GM19328 (cell line): Measurements from ENCODE around the gene FNTB.

Experiments used
- ATAC-seq: cut with Tn5 transposase; IDR thresholded peaks from one replicate; pipeline ENCODE4 v1.9.1; 2021; ENCODE audit warnings: mild to moderate bottlenecking, moderate library complexity; ENCODE audit not compliant: unreplicated experiment

FNTB gene, protein sequence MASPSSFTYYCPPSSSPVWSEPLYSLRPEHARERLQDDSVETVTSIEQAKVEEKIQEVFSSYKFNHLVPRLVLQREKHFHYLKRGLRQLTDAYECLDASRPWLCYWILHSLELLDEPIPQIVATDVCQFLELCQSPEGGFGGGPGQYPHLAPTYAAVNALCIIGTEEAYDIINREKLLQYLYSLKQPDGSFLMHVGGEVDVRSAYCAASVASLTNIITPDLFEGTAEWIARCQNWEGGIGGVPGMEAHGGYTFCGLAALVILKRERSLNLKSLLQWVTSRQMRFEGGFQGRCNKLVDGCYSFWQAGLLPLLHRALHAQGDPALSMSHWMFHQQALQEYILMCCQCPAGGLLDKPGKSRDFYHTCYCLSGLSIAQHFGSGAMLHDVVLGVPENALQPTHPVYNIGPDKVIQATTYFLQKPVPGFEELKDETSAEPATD

DNA sequence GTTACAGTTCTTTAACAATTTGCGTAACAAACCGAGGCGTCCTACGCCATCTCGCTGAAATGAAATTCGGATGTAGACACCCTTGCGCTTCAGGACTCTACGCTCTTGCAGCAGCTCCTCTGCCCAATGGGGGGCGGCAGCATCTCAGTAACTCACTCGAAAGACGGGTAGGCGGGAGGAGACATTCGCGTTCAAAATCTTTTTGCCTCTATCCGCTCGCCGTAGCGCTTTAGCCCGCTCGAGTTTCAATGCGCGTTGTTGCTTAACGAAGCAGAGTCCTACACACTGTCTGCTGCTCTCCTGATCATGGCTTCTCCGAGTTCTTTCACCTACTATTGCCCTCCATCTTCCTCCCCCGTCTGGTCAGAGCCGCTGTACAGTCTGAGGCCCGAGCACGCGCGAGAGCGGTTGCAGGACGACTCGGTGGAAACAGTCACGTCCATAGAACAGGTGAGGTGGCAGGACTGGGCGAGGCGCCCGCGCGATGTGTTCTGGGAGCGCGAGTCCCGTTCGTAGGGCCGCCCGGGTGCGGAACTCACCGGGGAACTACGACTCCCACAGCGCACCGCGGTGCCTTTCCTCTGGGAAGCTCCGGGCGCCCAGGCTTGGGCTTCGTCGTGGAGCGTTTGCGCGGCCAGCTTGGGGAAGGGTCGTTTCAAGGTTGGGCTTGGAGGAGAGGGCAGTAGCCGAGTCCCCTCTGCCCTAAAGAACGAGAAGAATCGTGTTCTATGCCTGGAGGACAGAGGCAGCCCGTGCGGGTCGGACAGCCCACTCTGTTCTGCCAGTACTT, at the start of gene FNTB:
FNTB (plus strand) TSS at position 248 of the 790 bp plus-strand sequence; CDS start at position 307, 59 bp downstream.
- ATAC-seq, result peak; percentile 90

DNA sequence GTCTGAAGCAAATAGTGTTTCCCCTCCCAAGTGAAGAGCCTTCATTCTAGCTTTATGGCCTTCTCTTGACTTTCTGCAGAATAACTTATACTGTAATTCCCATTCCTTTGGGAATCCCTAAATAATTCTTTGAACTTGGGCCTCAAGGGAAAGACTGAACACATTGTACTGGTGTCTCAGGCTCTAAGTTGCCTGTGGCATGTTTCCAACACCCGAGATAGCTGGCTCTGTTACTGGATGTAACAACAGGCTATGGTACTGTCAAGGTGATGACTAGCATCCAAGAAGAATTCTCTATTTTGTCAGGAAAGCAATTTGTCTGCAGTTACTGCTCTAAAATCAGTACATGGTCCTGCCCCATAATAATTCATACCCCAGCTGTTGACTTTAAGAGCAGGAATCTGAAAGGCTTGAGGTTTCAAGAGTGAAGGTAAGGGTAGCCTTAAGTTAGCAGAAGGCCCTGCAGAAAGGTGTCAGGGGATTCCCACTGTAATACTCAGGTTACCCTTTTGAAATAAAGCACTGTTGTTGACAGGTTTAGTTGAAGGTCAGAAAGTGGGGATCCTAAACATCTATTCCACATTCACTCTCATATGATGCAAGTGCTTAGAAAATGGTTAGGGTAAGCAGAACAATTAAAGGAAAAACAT, 49.4 kb upstream of the FNTB start:
- no peak for ATAC-seq

DNA sequence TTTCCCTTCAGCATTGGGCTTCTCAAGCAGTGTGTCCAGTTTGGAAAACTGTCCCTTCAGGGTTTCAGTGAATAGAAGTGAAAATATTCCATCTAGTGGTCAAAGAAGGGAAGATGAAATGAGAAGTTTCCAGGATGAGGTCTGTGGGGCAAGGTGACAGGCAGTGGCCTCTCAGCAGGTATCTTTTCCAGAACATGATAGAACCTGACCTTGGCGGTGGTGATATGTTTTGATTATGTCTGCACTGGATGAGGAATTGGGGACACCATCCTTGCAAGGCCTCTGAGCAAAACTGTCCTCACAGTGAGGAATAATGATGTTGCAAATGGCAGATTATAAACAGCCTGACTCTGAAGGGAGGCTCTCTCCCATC, 48.9 kb upstream of the FNTB start:
- ATAC-seq, result no peak

DNA sequence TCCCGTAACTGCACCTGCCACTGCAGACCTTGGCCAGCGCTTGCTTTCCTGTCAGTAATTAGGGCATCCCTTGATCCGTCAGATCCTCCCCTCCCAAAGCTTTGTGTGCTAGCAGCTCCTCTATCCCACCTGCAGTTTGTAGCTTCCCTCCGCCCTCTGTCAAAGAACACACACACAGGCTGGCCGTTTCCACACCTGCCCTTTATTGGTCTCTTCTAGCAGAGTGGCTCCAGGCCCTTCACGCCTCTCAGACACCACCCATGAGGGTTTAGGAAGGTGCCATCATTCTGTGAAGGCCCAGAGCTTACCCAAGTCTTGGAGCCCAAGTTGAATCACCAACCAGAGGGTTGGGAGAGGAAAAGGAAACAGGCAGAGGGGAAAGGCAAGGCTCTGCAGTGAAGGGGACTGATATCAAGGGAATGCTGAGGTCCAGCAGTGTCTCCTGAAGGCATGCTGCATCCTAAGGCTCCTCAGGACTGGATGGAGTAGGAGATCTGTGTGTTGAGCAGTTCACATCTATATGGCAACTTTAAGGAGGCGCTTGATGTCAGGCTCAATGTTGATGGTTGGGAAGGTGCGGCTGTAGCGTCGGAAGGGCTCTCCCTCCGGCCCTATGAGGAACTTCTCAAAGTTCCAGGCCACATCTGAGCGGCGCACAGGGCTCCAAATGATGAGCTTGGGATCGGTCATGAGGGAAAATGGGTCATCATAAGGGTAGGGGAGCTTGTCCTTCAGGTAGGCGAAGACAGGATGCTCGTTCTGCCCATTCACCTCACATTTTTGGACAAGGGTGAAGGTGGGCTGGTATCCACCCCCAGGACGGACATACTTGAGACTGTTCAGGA, 47.5 kb upstream of the FNTB start:
- ATAC-seq, result no peak

DNA sequence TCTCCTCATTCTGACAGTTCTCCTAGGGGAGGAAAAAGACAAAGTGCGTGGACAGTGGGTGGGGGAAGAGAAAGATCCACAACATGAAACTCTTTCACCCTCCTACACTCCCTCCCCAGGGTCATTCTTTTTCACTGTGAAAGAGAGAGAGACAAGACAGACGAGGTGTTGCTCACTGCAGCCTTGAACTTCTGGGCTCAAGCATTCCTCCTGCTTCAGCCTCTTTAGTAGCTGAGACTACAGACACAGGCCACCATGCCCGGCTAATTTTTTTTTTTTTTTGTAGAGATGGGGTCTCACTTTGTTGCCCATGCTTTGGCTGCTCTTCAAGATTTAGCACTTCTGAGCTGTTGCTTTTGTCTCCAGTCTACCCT, 46.9 kb upstream of the FNTB start:
- ATAC-seq, result no peak

DNA sequence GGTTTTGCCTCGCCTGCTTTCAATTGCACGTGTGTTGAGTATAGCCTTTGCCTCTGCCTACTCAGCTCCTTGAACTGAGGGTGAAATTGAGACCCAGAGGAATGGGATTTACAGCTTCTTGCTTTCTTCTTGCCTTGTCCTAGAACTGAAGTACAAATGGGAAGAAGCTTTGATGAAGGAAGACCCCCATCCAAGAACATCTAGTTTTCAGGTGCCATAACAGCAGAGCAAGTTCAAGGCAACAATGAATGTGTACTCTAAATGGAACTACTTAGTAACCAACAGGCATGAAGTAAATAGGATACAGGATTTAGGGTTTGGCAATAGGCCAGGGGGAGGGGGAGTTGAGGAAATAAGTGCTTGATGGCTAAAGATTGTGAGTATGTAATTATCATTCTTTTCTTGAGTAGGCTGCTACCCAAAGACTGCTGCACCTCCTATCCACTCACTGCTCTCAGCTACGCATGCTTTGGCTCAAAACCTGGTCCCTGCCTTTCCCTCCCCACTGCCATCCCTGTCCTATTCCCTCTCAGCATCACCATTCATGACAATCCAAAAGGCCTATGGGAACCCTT, 46.3 kb upstream of the FNTB start:
- no peak for ATAC-seq

DNA sequence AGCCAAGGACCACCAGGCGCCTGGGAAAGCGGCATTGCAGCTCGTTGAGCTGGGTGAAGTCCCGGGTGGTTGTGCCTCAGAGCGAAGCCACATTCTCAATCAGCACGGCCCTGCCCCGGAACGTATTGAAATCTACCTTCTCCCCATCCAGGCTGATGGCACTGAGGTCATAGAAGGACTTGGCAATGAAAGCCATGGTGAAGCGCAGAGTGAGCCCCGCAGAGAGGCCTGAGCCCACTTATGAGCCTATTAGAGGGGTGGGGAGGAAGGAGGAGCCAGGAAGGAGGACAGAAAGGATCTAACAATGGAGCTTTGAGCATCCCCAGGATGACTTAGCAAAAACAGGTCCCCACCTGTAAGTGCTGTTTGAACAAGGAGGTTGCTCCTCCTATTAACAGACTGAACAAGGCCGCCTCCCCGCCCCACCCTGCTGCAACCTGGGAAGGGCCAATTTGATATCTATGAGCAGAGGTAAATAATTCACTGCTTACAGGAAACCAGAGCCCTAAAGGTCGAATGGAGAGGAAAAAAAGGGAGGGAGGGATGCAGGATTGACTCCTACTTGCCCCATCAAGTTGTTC, 44.1 kb upstream of the FNTB start, which contains the start of gene GPX2:
GPX2 (minus strand) TSS at position 215 of the 581 bp plus-strand sequence; CDS start at position 196, 19 bp downstream.
- ATAC-seq, result no peak

DNA sequence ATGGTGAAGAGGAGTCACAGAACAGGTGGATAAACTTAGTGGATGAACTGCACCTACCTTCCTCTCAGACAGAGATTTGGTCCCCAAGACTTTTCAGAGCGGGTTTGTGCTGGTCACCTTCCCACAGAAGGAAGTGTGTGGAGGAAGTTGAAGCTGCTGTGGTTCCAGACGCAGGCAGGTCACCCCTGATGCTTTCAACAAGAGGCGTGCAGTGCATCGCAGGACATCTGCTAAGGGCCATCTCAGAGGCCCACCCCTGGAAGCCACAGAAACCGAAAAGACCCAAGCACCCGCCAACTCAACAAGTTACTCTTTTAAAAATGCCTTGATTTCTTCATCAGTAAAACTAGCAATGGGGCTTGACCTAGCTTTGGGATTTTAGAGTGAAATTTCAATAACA, 43.1 kb upstream of the FNTB start:
- no peak for ATAC-seq

DNA sequence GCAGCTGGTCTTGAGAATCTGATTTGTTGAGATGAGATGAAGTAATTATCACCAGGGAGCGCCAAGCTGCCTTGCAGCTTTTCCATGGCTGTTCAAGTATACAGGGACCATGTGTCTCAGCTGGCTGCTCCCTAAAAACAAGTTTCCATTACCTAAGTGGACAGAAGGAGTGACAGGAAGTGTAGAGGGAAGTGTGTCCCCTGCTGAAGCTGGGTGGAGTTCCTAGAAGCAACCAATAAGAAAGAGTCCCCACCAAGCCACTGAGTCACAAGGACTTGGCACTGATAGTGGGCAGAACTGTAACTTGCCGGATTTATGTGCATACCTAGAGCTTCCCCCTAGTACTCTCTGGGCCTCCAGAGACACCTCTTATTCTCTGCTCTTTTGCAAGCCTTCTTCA, 42.7 kb upstream of the FNTB start:
- ATAC-seq, result no peak

DNA sequence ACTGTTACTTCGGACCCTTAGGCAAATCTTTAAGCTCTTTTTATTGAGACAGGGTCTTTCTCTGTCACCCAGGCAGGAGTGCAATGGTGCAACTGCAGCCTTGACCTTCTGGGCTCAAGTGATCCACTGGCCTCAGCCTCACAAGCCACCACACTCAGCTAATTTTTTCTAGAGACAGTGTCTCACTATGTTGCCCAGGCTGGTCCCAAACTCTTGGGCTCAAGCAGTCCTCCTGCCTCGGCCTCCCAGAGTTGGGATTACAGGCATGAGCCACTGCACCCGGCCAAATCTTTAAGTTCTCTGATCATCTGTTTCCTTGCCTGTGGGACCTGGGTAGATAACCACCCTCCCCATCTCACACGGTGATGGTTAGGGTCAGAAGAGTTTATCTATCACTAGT, 41.8 kb upstream of the FNTB start:
- no peak for ATAC-seq

DNA sequence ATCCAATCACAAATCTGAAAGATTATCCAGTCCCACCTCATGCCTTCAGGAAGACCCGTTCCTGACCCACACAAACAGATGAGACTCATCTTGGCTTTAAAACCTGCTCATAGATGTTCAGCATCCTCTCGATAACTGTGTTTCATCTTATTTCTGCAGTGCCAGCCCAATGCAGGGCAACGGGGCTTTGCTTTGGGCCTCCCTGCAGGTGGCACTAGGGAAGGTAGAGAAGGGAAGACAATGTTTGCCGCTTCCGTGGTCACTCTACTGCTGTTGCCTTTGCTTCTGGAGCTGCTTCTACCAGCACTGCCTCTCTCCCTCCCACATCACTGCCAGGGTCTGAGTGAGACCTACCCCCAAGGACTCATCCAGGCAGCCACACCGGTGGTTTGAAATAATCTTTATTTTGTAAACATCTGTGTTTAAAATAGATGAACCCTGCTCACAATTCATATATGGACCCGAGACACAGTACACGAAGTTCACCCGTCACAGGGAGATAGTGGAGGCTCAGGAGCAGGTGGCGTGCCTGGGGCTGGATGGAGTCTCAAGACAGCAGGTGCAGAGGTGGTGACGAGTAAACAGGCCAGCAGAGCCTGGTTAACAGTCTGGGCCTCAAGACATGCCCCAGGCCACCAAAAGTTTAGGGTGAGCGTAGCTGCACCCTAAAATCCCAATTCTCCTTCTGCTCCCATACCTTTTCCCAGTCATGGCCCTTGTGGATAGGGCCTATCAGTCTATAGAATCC, 41.1 kb upstream of the FNTB start:
- no peak for ATAC-seq

DNA sequence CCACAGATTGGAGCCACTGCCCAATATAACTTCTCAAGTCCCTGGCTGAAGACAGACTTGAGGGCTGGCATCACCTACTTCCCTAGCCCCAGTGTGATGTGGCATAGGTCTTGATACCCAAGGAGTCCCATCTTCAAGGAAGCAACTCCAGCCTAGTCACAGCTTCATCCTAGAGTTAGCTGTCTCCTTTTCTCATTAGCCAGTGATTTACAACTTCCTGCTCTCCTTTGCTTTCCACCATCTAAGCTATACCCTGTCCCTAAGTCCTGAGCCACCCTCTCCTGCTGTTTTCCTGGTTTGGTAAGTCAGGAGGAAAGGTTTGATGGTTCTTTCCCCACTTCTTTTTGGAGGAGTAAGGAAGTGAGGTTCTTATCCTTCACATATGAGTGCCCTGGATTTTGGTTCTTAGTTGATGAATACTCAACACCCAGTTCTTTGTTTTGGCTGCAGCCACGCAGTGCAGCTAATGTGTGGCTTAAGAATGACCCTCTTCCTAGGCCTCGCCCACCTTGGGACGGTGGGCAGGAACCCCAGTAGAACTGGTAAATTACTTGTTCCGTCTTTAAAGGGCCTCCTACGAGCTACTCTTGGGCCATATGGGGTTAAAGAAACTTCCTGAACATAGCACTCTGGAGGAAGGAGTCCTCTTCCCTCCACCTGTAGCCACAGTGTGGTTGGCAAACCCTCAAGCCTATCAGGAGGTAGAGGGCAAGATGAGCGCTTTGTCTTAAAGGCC, 40.2 kb upstream of the FNTB start:
- no peak for ATAC-seq

DNA sequence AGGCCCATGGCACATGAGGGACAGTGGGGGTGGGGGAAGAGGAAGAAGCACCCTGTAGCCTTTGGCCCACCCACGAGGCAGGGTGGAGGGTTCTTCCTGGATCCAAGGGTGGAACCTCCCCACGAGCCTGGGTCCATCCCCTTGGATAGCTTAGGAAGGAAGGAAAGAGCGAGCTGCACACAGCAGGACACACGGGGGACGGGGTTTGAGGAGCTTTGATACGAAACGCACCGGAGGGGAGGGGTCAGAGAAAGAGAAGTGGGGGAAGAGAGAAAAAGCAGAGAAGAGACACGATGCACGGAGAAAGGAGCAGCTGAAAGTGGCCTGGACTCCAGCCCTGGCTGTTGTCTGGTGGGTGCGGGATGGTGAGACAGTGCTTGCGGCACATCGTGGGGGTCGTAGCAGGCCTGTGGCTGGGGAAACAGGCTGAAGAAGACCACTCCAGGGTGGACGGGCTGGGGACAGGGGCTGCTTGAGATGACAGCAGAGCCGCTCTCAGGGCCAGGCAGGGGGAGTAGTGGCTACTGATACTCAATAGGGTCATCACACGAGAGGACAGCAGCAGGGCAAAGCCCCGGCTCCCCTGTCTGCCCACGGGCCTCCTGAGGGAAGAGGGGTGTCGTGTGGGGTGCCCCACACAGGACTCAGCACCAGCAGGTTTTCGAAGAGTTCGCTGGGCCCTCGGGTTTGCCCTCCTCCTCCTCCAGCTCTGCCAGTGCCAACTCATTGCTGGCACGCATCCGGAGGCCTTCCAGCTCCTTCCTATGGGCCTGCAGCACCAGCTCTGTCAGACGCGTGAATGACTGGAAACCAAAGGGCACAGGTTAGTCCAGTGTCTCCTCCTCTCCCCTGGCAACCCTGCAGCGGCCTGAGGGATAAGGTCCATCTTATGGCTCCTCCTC, 38.7 kb upstream of the FNTB start:
- ATAC-seq, result no peak

DNA sequence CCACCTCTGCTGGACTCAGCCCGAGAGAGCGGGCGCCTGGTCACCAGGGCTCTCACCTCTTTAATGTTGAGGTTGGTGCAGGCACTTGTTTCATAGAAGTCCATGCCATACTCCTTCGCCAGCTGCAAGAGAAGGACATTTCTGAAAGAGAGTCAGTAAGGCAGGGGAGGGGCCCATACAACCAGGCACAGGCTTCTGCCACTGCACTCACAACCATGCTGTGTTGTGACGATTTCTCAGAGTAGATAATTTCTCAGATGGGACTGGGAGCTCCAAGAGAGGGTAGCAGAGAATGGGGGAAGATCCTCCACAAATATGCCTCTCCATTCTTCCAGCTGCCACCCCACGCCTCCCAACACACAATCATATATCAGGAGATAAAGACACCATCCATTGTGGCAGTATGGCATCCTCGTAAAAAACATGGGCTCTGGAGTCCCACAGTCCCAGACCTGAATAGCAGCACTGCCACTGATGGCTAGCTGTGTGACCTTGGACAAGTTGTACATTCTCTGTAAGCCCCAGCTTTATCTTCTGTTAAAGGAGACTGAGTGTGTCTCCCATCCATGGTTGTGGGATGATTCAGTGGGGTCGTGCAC, 38.0 kb upstream of the FNTB start:
- ATAC-seq, result no peak

DNA sequence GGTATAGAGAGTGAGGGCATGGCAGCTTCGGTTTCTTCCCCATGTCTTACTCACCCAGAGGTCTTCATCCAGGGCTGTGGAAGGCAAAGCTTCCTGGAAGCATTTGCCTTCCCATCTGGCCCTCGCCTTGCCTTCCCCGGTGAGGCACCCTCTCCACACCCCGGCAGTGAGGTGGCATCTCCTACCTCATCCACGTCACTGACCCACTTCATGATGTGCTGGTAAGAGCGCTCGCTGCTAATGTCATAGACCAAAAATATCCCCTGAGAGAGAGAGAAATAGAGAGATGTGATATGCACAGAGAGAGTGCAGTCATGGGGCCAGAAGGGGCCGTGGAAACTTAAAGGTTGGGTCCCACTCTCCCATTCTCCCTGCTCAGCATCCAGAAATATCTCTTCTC, 35.8 kb upstream of the FNTB start:
- no peak for ATAC-seq

DNA sequence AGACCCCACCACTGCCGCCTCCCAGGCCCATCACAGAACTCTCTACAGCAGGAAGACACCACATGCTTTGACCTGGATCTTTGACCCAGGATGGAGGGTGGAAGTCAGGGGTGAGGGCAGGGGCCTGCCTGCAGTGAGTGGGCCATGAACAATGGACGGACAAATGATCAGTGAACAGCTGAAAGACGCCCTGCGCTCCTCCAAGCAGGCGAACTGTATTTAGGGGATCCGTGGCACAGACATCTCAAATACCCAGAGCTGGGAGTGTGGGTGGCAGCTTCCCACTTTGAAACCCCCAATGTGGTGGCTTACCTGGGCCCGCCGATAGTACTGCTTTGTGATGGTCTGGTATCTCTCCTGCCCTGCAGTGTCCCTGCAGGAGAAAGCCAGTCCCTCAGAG, 35.4 kb upstream of the FNTB start:
- ATAC-seq, result no peak

DNA sequence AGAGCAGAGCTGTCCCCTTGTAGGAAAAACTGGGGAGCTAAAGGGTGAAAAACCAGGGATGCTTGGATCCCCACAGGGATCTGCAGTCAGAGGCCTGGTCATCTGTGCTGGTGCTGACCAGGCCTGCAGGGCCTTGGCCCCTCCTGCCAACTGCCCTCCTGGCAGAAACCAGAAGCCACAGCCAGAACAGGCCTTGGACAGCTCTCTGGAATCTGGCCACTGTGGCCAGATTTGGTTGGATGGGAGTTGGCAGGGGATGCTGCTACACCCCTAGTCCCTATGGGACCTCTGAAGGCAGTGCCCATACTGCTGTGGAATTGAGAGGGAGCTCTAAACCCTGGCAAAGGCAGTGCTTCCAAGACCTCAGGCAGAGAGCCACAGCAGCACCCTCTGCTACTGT, 35.0 kb upstream of the FNTB start:
- no peak for ATAC-seq
